Natural killer cell (primary cell): ENCODE data around the gene CACNB2. TPM values are rescaled to one million over a fixed set of nuclear protein-coding genes. Genes with fewer than 3 reads are reported as not detected.

Experiments used
- ATAC-seq, 3 donors: fragments of 150-1000 bp in 2 of 3; fragments of 200-7000 bp in 1 of 3; cut with Tn5 transposase; 1 replicate in 1 of 3; 2 replicates in 2 of 3; pipeline ENCODE4 v1.10.0; 2021; ENCODE audit warnings: mild to moderate bottlenecking in 2 of 3, moderate library complexity in 2 of 3
- DNase-seq, 2 donors: peaks; one replicate each; pipeline versions ENCODE4 v3.0.0 to v3.0.0-alpha.2; 2013 to 2021; ENCODE audit warnings: mixed read lengths in 1 of 2
- H3K27ac ChIP-seq: one replicate; pipeline ENCODE4 v1.5.1; 2013; ENCODE audit warnings: mild to moderate bottlenecking, low read length
- H3K27me3 ChIP-seq: one replicate; pipeline ENCODE4 v1.6.1; 2013; ENCODE audit warnings: low read length; ENCODE audit not compliant: control insufficient read depth, insufficient read depth
- H3K36me3 ChIP-seq: one replicate; pipeline ENCODE4 v1.6.1; 2013; ENCODE audit warnings: low read length; ENCODE audit not compliant: control insufficient read depth, insufficient read depth
- H3K4me1 ChIP-seq: one replicate; pipeline ENCODE4 v1.6.1; 2013; ENCODE audit warnings: low read length; ENCODE audit not compliant: control insufficient read depth, insufficient read depth
- H3K4me3 ChIP-seq: one replicate; pipeline ENCODE4 v1.5.1; 2013; ENCODE audit warnings: low read length
- H3K9me3 ChIP-seq: one replicate; pipeline ENCODE4 v1.6.1; 2013; ENCODE audit warnings: low read length; ENCODE audit not compliant: control insufficient read depth, insufficient read depth
- H3K27ac Mint-ChIP-seq, 2 donors: one replicate each; pipeline ENCODE4 v1.8.0; 2022; ENCODE audit warnings: mild to moderate bottlenecking in 2 of 2, mixed read lengths in 2 of 2, moderate library complexity in 1 of 2
- H3K27me3 Mint-ChIP-seq, 2 donors: one replicate each; pipeline ENCODE4 v1.8.0; 2022; ENCODE audit warnings: low read depth in 2 of 2, mixed read lengths in 2 of 2
- H3K36me3 Mint-ChIP-seq: one replicate; pipeline ENCODE4 v1.8.0; 2022; ENCODE audit warnings: mixed read lengths
- H3K4me1 Mint-ChIP-seq, 2 donors: one replicate each; pipeline ENCODE4 v1.8.0; 2022; ENCODE audit warnings: mixed read lengths in 2 of 2
- H3K4me3 Mint-ChIP-seq: one replicate; pipeline ENCODE4 v1.8.0; 2022; ENCODE audit warnings: mild to moderate bottlenecking, moderate library complexity, mixed read lengths
- H3K9me3 Mint-ChIP-seq, 2 donors: one replicate each; pipeline ENCODE4 v1.8.0; 2022; ENCODE audit warnings: mixed read lengths in 2 of 2
- CTCF ChIP-seq: fragments of 200-600 bp; IDR thresholded peaks from one replicate; pipeline ENCODE4 v1.8.0; 2022; ENCODE audit warnings: antibody characterized with exemption
- WGBS: methylation state at CpG from one replicate; pipeline ENCODE4 v1.1.7; 2013; ENCODE audit warnings: missing lambda C conversion rate; ENCODE audit not compliant: insufficient coverage; 5-methylcytosine and 5-hydroxymethylcytosine counted together
- intact Hi-C: fragments of 100-400 bp; cut with micrococcal nuclease; formaldehyde crosslinking; loops from one replicate; pipeline ENCODE4 v1.14.2; 2022
- total RNA-seq, 4 donors: library from RNA; stranded (reverse); fragments of 120-200 nt in 1 of 4; gene quantifications; one replicate each; pipeline versions ENCODE4 v1.2.3 to v1.2.4, GENCODE V29; 2013 to 2022

CACNB2 gene
- total RNA-seq, 3 donors from 2014 or later (not counting 1 experiment from before 2014, with no cell fraction given), result not detected

- no peaks in the 10 kb centered on the region for H3K36me3 Mint-ChIP-seq
- no peaks in the 10 kb centered on the region for H3K4me1 Mint-ChIP-seq
- WGBS, result 92% methylated on average over 1 of the region's 2 CpGs
- Histone ChIP-seq H3K4me1 (no peaks in the 10 kb centered on the region), H3K36me3 (no peaks in the 10 kb centered on the region), H3K9me3 (no peaks in the 10 kb centered on the region), H3K27me3 (no peaks in the 10 kb centered on the region), H3K27ac (no peak overlapping the region), H3K4me3 (no peak overlapping the region)
- no peak for ATAC-seq
- intact Hi-C loops, result no loop called here
- no peaks in the 10 kb centered on the region for H3K27me3 Mint-ChIP-seq
- no peak overlapping the region for H3K4me3 Mint-ChIP-seq
- peaks cover 0 to 2% of the 10 kb centered on the region in 2 donors for H3K9me3 Mint-ChIP-seq
- no peak for DNase-seq
- TF ChIP-seq CTCF, result no peak
- H3K27ac Mint-ChIP-seq, result no peak overlapping the region
Observed at GRCh38 chr10:18117276-18117675, 22.9 kb upstream of the CACNB2 start.

- Mint-ChIP-seq H3K27ac (no peak overlapping the region), H3K9me3 (peaks cover 0 to 2% of the 10 kb centered on the region in 2 donors), H3K4me3 (no peak overlapping the region), H3K27me3 (no peaks in the 10 kb centered on the region), H3K4me1 (no peaks in the 10 kb centered on the region), H3K36me3 (no peaks in the 10 kb centered on the region)
- H3K4me1 ChIP-seq, result no peaks in the 10 kb centered on the region
- no peak for ATAC-seq
- H3K36me3 ChIP-seq, result no peaks in the 10 kb centered on the region
- no peaks in the 10 kb centered on the region for H3K9me3 ChIP-seq
- 83% methylated on average over 2 of the region's 3 CpGs for WGBS
- no peak overlapping the region for H3K27ac ChIP-seq
- no peak overlapping the region for H3K4me3 ChIP-seq
- TF ChIP-seq CTCF, result no peak
- intact Hi-C loops, result no loop called here
- H3K27me3 ChIP-seq, result no peaks in the 10 kb centered on the region
- DNase-seq, result no peak
Observed at GRCh38 chr10:18122753-18123152, 17.5 kb upstream of the CACNB2 start.

GRCh38 chr10:18133046-18133445 lies 7.2 kb upstream of the CACNB2 start:
- no peak for TF ChIP-seq CTCF
- no peaks in the 10 kb centered on the region for H3K4me1 Mint-ChIP-seq
- no peaks in the 10 kb centered on the region for H3K36me3 ChIP-seq
- DNase-seq (no peak), ATAC-seq (no peak)
- intact Hi-C loops, result no loop called here
- H3K9me3 Mint-ChIP-seq, result peaks cover 0 to 2% of the 10 kb centered on the region in 2 donors
- H3K36me3 Mint-ChIP-seq, result no peaks in the 10 kb centered on the region
- no peaks in the 10 kb centered on the region for H3K27me3 ChIP-seq
- peaks cover 7 to 16% of the 10 kb centered on the region in 2 donors for H3K27me3 Mint-ChIP-seq
- no peaks in the 10 kb centered on the region for H3K9me3 ChIP-seq
- no peak overlapping the region for H3K27ac Mint-ChIP-seq
- no peaks in the 10 kb centered on the region for H3K4me1 ChIP-seq
- no peak overlapping the region for H3K4me3 Mint-ChIP-seq
- H3K27ac ChIP-seq, result no peak overlapping the region
- 89% methylated on average over 3 of the region's 3 CpGs for WGBS
- H3K4me3 ChIP-seq, result no peak overlapping the region

GRCh38 chr10:18134509-18134908 lies 5.7 kb upstream of the CACNB2 start:
- TF ChIP-seq CTCF, result no peak
- H3K4me1 ChIP-seq, result no peaks in the 10 kb centered on the region
- WGBS, result 83% methylated on average over 8 of the region's 8 CpGs
- H3K4me3 ChIP-seq, result no peak overlapping the region
- Mint-ChIP-seq H3K4me1 (no peaks in the 10 kb centered on the region), H3K27me3 (peaks cover 7 to 16% of the 10 kb centered on the region in 2 donors), H3K4me3 (no peak overlapping the region), H3K9me3 (no peaks in the 10 kb centered on the region), H3K36me3 (no peaks in the 10 kb centered on the region), H3K27ac (no peak overlapping the region)
- no peaks in the 10 kb centered on the region for H3K9me3 ChIP-seq
- no peaks in the 10 kb centered on the region for H3K36me3 ChIP-seq
- no peak for ATAC-seq
- intact Hi-C loops, result no loop called here
- H3K27ac ChIP-seq, result no peak overlapping the region
- no peak for DNase-seq
- H3K27me3 ChIP-seq, result peaks cover 2% of the 10 kb centered on the region
